HEK293T (cell line): ENCODE measurements around the gene FAM227A.
"Not testable (repeated sequence)": the region's sequence is repeated elsewhere in the genome, so short reads cannot be mapped to it uniquely, and the experiment has no call there.

Experiments
- CTCF ChIA-PET: fragments of 350-600 bp; formaldehyde crosslinking; extraction: SDS; loops from one replicate; lab custom pipeline; 2021; ENCODE audit warnings: antibody characterized with exemption, inconsistent platforms; lab: Yijun Ruan, JAX
- POLR2A ChIA-PET: fragments of 350-600 bp; formaldehyde crosslinking; extraction: SDS; loops from one replicate; lab custom pipeline; 2020; ENCODE audit warnings: antibody characterized with exemption, inconsistent platforms; lab: Yijun Ruan, JAX
- DNase-seq: peaks from one replicate; pipeline ENCODE4 v3.0.0; 2012; ENCODE audit warnings: mixed read lengths; ENCODE audit errors: extremely low spot score
- ARNT ChIP-seq: fragments of 450-650 bp; IDR thresholded peaks from 2 replicates; pipeline ENCODE4 v1.6.1; 2017; ENCODE audit warnings: mild to moderate bottlenecking
- BHLHE40 ChIP-seq: fragments of 450-650 bp; IDR thresholded peaks from 2 replicates; pipeline ENCODE4 v1.6.1; 2016; ENCODE audit warnings: mild to moderate bottlenecking, moderate library complexity, borderline replicate concordance
- CTBP1 ChIP-seq: fragments of 450-650 bp; IDR thresholded peaks from 2 replicates; pipeline ENCODE4 v1.6.1; 2016; ENCODE audit warnings: borderline replicate concordance
- ELF4 ChIP-seq: fragments of 450-650 bp; IDR thresholded peaks from 2 replicates; pipeline ENCODE4 v1.6.1; 2017; ENCODE audit warnings: antibody characterized with exemption
- FOXA1 ChIP-seq: fragments of 450-650 bp; IDR thresholded peaks from 2 replicates; pipeline ENCODE4 v1.6.1; 2016; ENCODE audit warnings: mild to moderate bottlenecking
- FOXK2 ChIP-seq: fragments of 450-650 bp; IDR thresholded peaks from 2 replicates; pipeline ENCODE4 v1.6.1; 2016; ENCODE audit warnings: mild to moderate bottlenecking
- FOXM1 ChIP-seq: fragments of 450-650 bp; IDR thresholded peaks from 2 replicates; pipeline ENCODE4 v1.6.1; 2017; ENCODE audit warnings: mild to moderate bottlenecking, borderline replicate concordance
- HDGF ChIP-seq: fragments of 450-650 bp; IDR thresholded peaks from 2 replicates; pipeline ENCODE4 v1.6.1; 2017; ENCODE audit warnings: antibody characterized with exemption, borderline replicate concordance
- L3MBTL2 ChIP-seq: fragments of 450-650 bp; conservative IDR thresholded peaks from 2 replicates; pipeline ENCODE4 v1.6.1; 2016; ENCODE audit warnings: mild to moderate bottlenecking
- LEF1 ChIP-seq: fragments of 450-650 bp; IDR thresholded peaks from 2 replicates; pipeline ENCODE4 v1.6.1; 2017; ENCODE audit warnings: mild to moderate bottlenecking, borderline replicate concordance
- NFRKB ChIP-seq: fragments of 450-650 bp; IDR thresholded peaks from 2 replicates; pipeline ENCODE4 v1.6.1; 2016; ENCODE audit warnings: mild to moderate bottlenecking, moderate library complexity
- SP1 ChIP-seq: fragments of 450-650 bp; IDR thresholded peaks from 2 replicates; pipeline ENCODE4 v1.6.1; 2017
- SUZ12 ChIP-seq: fragments of 450-650 bp; IDR thresholded peaks from 2 replicates; pipeline ENCODE4 v1.6.1; 2016; ENCODE audit warnings: mild to moderate bottlenecking
- TARDBP ChIP-seq: fragments of 450-650 bp; IDR thresholded peaks from 2 replicates; pipeline ENCODE4 v1.6.1; 2016
- ZNF384 ChIP-seq: fragments of 450-650 bp; IDR thresholded peaks from 2 replicates; pipeline ENCODE4 v1.6.1; 2016
- TF ChIP-seq, protein P1 (sequence below): fragments of 450-650 bp; IDR thresholded peaks from 2 replicates; pipeline ENCODE4 v1.6.1; 2016

FAM227A gene

GRCh38 chr22:38607680-38608079 is 48.5 kb downstream of the FAM227A start:
- ChIA-PET POLR2A (no interaction called here), CTCF (no interaction called here)
- TF ChIP-seq NFRKB = no peak
- DNase-seq = no peak

- POLR2A ChIA-PET = no interaction called here
- no peak for DNase-seq
- TF ChIP-seq SUZ12 (no peak), SP1 (no peak), TARDBP (no peak), ZNF384 (no peak), HDGF (no peak), FOXM1 (no peak), LEF1 (no peak), CTBP1 (no peak), L3MBTL2 (no peak), FOXK2 (no peak)
- CTCF ChIA-PET = no interaction called here
Observed at GRCh38 chr22:38602166-38602565, 54.0 kb downstream of the FAM227A start.

- no peak for TF ChIP-seq L3MBTL2
- TF ChIP-seq ZNF384 = no peak
- no peak for TF ChIP-seq FOXM1
- no peak for TF ChIP-seq FOXK2
- no peak for TF ChIP-seq SP1
- no peak for DNase-seq
- POLR2A ChIA-PET = no interaction called here
- CTCF ChIA-PET = no interaction called here
Observed at GRCh38 chr22:38601221-38601764, 54.9 kb downstream of the FAM227A start.

DNA sequence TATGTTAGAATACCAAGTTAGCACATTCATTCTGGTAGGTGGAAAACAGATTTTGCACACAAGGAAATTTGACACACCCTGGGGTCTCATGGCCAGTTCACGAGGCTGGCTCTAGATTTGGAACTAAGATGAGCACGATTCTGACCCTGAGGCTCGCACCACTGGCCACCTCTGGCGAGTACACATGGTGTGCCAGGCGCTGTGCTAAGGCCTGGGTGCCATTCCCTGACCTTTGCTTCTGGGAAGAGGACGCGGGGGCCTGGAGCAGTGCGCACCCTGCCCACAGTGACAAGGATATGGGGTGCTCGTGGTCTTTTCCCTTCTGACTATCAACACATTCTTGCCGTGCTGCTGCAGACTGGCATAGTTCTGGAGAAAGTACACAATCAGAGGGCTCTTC is 56.7 kb downstream of the FAM227A start:
- no peak for DNase-seq
- ChIA-PET POLR2A (no interaction called here), CTCF (no interaction called here)
- TF ChIP-seq TARDBP (no peak), SUZ12 (no peak), ELF4 (no peak)

DNA sequence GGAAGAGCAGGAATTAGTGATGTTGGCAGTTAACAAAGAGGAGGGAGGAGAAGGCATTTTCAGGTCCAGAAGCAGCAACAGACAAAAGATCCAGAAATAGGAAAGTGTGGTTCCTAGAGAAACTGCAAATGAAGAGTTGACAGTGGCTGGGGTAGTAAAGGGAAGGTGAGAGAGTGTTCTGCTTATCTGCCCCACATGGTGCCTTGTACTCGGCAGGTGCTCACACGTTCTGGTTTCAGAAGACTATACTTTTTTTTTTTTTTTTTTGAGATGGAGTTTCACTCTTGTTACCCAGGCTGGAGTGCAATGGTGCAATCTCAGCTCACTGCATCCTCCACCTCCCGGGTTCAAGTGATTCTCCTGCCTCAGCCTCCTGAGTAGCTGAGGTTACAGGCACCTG is 73.3 kb downstream of the FAM227A start:
- DNase-seq, POLR2A ChIA-PET: not testable (repeated sequence)
- CTCF ChIA-PET = interaction anchor here (1.1 kb wide), 1 partner anchor 11 kb away, joined by 3 read pairs; no protein-coding TSS in a partner anchor

GRCh38 chr22:38578505-38578904 is 77.7 kb downstream of the FAM227A start:
- no peak for TF ChIP-seq TARDBP
- no peak for TF ChIP-seq HDGF
- TF ChIP-seq ELF4 = no peak
- TF ChIP-seq FOXM1 = no peak
- no peak for TF ChIP-seq ARNT
- no peak for TF ChIP-seq L3MBTL2
- TF ChIP-seq FOXK2 = no peak
- TF ChIP-seq SP1 = no peak
- no peak for TF ChIP-seq ZNF384
- TF ChIP-seq FOXA1 = no peak
- no peak for TF ChIP-seq NFRKB
- TF ChIP-seq BHLHE40 = no peak
- TF ChIP-seq LEF1 = no peak
- TF ChIP-seq CTBP1 = no peak
- TF ChIP-seq, protein P1, sequence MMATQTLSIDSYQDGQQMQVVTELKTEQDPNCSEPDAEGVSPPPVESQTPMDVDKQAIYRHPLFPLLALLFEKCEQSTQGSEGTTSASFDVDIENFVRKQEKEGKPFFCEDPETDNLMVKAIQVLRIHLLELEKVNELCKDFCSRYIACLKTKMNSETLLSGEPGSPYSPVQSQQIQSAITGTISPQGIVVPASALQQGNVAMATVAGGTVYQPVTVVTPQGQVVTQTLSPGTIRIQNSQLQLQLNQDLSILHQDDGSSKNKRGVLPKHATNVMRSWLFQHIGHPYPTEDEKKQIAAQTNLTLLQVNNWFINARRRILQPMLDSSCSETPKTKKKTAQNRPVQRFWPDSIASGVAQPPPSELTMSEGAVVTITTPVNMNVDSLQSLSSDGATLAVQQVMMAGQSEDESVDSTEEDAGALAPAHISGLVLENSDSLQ = no peak
- no peak for TF ChIP-seq SUZ12
- DNase-seq = no peak
- CTCF ChIA-PET = no interaction called here

DNA sequence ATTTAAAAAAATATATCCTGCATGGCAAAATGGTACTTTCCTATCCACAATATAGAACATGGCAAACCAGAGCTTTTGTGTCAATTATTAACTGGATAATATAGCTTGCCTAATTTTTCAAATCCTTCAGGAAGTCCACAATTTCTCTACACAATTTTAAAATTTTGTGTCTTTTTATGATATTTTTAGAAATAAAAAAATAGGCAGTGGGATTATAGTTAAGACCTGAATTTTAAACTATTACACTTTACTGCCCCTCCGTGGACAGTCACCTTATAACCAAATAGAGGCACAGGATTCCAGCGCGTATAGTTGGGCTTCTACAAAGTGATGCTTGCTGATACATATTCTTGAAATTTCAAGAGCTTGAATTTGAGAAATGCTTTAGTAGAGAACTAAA is 84.1 kb downstream of the FAM227A start:
- ChIA-PET POLR2A (interaction anchor here (1.0 kb wide), 1 partner anchor 110 kb away, joined by 3 read pairs; the partner anchor contains the start of gene TOMM22), CTCF (interaction anchor here (0.7 to 1.5 kb wide), 4 partner anchors 9 to 88 kb away, joined by 3 to 5 read pairs (median 3); no protein-coding TSS in a partner anchor)
- DNase-seq = peak; percentile 53
- TF ChIP-seq FOXK2 (no peak), ZNF384 (no peak), NFRKB (no peak), L3MBTL2 (no peak), FOXM1 (no peak), CTBP1 (no peak), ARNT (no peak), LEF1 (no peak)

More at GRCh38 chr22:38578505-38578904, 77.7 kb downstream of the FAM227A start:
- POLR2A ChIA-PET = no interaction called here

DNA sequence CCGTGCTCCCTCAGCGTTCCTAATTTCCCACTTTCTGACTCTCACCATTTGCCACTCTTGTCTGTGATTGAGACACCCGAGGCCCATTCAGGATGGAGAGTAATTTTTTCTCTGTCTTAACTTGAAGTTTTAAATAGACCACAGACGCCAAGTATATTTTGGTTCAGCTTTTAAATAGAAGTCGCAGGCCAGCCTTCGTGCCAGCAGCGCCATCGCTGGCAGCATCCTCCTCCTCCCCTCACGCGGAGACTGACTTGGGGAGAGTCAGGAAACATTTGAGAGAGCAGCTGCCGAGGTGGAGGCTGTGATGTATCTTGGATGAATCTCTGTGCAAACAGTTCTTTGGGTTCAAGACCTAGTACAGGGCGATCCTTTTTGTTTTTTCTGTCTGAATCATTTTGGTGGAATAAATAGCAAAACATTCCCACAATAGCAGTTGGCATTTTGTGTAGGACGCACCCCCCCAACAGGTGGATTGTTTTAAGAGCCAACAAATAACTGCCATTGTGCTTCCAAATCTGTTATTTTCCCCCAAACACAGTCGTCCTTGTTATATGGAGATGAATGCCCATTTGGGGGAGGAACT is 85.3 kb downstream of the FAM227A start:
- ChIA-PET CTCF (interaction anchor here (0.7 to 1.3 kb wide), 2 partner anchors 13 to 40 kb away, joined by 3 read pairs; no protein-coding TSS in a partner anchor), POLR2A (interaction anchor here (0.6 to 2.0 kb wide), 7 partner anchors 19 to 169 kb away, joined by 3 to 12 read pairs (median 4); partner anchors contain the start of gene GTPBP1)
- DNase-seq = peak; percentile 41
- TF ChIP-seq NFRKB = no peak
- no peak for TF ChIP-seq HDGF
- no peak for TF ChIP-seq ELF4
- TF ChIP-seq ZNF384 = no peak
- peak; percentile 88 for TF ChIP-seq L3MBTL2
- TF ChIP-seq SUZ12 = no peak
- TF ChIP-seq FOXK2 = no peak
- TF ChIP-seq, protein P1 = peak; percentile 53
- no peak for TF ChIP-seq TARDBP
- TF ChIP-seq LEF1 = no peak
- TF ChIP-seq FOXA1 = no peak
- no peak for TF ChIP-seq BHLHE40
- TF ChIP-seq SP1 = no peak
- TF ChIP-seq CTBP1 = no peak
